GM21423 (cell line): Measurements from ENCODE around the gene SNX13.

Experiments
- ATAC-seq: cut with Tn5 transposase; IDR thresholded peaks from one replicate; pipeline ENCODE4 v1.9.1; 2021; ENCODE audit warnings: mild to moderate bottlenecking, moderate library complexity; ENCODE audit not compliant: unreplicated experiment

SNX13 gene

DNA sequence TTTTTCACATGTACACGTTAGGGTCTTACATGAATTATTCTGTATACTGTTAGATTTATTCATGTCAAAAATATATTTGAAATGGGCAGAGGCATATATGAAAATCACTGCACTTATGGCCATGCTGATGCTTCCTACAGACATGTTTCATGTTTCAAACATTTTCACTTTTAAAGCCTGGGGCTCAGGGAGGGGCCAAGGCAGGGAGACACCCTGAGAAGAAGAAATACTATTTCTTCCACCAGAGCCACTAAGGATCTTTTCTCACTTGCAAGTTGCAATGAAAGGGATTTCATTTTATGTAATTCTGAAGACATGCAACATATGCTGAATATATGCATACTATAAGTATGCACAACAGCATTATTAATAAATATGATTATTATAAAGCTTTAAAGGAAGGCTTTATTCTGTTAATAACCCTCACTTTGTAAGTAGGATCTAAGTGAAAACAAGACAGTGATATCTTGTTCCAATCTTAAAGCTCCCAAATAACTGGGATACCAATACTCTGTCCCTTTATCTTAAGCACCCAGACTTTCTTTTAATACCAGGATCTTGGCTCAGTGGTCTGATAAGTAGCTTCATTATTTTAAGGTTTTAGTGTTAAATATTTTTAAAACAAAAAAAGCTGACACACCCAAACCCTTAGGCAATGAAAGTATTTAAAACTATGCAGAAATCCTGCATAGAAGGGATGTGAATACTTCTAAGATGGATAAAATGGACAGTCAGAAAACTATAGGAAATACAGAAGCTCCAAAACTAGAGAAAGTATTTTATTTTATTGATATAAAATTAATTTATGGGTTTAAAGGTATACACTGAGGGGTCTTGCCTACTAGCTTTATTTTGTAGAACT is 148.0 kb downstream of the SNX13 start:
- ATAC-seq: no peak

DNA sequence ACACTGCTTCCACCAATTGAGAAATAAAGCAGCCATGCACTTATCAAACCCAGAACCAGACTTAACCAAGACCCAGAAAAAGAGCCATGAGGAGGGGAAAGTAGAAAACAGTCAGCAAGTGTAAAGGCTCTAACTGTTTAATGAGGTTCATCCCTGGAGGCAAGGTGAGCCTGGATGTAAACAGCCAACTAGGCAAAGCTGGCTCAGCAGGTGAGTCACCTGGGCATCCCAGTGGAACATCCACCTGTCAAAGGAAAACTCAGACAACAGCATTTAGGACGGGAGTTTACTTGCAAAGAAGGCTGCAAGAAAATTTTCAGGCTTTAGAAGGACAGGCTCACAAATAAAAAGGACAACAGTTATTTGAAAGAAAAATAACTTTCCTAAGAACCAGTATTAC is 153.0 kb downstream of the SNX13 start:
- ATAC-seq: no peak

DNA sequence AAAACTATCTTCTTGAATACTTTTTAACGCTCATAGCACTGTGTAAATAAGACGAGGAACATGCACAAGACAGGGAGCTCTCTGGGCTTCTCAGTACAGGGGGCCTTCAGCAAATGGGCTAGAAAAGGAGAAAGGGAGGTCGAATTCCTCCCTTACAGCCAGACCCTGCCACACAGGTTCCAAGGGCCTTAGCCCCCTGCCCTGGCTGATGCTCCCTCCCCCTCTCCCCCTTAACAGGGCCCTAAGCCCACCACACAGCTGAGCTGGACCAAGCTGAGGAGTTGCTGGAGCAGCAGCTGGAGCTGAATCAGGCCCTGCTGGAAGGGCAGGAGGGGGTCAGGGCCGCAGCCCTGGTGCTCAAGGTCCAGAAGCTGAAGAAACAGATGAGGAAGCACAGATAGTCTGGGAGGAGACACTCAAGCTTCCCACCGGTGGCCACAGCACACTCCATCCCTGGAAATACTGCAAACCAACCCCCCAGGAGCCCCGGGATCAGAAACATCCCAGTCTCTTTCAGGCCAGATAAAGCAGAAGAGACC is 153.9 kb downstream of the SNX13 start:
- ATAC-seq: no peak

DNA sequence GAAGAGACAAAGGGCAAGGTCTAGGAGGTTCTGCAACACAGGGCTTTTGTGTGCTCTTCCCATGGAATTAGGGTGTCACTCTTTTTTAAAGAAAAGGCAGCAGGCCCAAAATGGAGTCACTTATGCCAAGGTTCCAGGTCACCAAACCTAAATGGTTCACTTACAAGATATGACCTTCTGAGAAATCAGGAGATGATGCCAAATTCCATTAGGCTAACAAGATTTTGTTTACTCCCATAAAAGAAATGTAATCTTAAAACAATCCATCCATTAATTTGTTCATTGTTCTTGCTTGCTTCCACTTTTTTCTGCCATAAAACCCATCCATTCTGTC is 158.1 kb downstream of the SNX13 start:
- ATAC-seq: no peak

DNA sequence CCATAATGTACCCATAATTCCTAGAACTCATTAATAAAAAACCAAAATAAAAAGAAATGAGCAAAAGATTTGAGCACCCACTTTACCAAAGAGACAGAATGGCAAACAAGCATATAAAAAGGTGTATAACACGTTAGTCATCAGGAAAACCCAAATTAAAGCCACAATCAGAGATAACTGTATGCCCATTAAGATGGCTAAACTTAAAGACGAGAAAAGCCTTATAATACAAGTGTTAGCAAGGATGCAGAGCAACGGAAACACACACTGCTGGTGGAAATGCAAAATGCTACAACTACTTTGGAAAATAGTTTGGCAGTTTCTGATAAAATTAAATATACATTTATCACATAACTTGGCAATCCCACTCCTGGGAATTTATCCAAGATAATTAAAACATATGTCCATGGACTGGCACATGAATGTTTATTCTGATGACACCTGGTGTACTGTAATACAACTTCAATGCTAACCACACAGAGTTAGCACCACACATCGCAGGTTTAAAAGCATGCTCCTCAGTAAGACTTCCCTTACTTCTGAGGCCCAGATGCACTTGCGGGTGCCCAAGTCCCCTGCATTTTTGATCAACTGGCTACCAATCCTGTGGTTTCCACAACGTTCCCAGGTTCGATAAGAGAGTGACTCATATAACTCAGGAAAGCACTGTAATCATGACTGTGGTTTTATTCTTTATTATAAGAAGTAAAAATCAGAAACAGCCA is 158.6 kb downstream of the SNX13 start:
- no peak for ATAC-seq

DNA sequence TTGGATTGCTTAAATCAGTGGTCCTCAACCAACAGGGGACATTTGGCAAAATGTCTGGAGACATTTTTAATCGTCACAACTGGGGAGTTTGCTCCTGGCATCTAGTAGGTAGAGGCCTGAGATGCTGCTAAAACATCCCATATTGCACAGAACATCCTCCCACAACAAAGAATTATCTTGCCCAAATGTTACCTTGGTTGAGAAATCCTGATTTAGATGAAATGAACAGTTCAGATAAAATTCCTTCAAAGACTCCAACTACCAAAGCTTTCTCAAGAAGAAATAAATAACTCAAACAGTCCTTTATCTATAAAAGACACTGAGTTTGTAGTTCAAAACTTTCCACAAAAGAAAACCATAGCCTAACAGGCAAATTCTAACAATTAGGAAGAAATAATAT is 160.9 kb downstream of the SNX13 start:
- ATAC-seq: no peak

DNA sequence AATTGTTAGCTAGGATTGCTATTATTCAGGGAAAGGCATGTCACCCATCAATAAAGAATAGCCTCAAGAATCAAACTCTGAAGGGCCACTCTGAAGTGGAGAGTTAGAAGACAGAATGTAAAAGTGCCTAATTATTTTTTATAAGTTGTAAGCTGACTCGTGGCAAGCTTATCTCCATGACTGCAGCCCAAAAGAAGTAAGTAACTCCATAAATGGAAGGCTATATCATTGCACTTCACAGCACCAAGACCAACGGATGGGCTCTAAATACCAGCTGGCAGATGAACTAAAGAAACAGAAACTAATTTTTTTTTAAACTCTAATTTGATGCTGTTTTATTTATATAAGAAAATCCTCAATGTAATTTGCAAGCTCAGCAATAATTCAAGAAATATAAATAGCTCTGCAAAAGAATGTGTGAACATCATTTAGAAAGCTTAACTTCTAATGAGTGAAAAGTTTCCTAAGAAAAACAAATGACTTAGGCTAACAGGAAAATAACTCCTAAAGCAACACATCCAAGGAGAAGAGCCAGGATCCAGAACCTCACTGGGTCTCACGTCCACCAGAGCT is 165.5 kb downstream of the SNX13 start:
- ATAC-seq: no peak

DNA sequence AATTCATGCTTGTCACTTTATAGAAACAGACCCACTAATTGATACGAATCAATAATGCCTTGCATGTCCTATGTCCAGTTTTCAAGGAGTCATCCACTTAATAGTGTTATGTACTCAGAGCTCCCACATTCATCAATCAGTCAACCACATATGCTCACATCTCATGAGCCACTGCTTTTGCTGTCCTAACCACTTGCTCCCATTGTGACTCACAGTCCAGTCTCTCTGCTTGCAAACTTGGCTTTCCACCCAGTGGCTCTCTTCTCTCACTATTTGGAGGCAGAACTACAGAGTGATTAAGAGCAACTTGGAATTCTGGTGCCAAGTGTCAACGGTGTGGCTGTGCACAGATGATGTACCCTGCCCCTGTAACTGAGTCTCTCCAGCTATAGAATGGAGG is 166.0 kb downstream of the SNX13 start:
- ATAC-seq: no peak

DNA sequence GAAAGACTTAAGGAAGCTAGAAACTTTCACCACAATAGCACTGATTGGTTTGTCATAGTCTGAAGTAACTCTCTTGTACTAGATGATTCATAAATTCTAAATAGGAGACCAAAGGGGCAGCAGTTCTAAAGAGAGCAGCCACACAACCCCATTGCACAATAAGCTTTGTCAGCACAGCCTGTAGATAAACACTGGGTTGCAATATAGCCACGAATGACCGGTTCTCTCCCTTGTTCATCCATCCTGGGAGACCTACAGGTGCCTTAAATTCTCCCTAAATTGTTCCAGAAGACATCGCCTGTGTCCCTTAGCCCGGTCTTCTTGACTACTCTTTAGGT is 167.0 kb downstream of the SNX13 start:
- ATAC-seq: no peak

DNA sequence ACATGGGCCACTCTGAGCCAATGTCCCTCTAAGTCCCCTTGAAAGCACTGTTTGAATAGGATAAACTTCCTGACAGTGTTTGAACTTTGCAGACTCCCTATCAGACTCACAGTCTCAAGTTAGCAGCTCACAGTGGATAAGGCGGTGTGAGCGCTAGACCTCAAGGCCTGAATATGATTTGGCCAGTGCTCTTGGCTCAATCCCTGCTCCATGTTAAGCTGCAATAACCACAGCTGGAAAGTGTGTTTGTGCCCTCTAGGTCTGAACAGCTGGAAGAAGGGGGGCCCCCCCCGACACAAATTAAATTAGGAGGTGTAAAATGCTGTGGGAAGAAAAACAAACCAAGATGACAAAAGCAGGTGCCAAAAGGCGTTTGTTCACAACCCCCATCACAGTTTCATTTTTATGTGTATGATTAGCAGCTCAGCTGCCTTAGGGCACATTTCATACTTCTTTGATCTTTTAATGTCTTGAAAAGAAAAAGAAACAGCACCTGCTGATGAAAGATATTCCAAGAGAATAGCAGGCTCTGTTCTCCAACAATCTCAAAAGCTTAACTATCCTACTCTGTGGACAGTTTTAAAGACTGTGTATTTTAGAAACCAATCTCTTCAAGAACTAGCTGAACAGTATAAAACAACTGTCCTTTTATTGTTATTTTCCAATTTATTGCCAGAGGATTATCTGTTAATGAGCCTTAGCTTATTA is 167.6 kb downstream of the SNX13 start:
- ATAC-seq: no peak

DNA sequence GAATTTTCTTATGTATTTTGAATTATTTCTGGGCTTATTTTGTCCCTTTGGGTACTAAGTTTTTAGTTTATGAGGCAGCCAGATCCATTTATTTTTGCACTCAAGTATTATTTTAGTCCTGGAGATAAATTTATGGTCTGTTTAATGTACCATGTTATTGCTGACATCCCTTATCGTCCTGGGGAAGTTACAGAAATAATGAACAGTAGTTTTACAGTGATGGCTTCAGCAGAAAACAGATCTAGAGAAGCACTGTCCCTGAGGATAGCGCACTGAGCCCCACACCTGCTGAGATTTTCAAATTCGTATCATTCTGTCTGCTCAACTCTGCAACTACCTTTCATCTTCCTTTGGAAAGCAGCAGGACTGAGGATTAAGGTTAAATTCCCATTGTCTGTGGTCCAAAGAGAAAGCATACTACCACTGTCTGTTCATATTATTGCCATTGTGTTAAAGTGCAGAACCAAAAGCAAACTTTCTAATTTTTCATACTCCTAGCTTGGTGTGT is 168.3 kb downstream of the SNX13 start:
- no peak for ATAC-seq

DNA sequence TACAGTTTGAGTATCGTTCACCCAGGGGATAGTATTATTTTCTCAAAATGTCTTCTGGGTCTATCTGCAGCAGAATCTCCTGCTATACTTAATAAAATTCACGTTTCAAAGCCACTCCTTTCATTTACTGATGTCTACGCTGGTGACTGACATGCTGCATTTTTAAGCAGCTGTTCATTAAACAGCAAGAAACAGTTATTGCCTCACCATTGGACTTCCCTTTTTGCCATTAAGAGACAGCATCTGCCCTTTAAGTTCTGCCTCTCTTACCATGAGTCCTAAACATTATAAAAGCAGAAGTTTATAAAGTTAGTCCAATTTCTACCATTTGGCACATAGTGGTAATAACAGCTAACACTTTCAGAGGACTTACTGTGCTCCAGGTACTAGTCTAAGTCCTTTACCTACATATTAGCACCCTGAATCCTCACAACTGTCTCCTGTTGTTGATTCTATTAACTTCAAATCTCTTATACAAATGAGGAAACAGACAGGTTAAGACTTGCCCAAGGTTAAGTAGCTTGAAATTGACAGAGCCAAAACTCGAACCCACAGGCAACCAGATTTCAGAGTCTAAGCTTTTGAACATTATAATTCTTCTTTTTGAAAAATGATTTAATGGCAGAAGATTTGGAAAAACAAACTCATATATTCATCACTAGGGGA is 169.5 kb downstream of the SNX13 start:
- no peak for ATAC-seq

DNA sequence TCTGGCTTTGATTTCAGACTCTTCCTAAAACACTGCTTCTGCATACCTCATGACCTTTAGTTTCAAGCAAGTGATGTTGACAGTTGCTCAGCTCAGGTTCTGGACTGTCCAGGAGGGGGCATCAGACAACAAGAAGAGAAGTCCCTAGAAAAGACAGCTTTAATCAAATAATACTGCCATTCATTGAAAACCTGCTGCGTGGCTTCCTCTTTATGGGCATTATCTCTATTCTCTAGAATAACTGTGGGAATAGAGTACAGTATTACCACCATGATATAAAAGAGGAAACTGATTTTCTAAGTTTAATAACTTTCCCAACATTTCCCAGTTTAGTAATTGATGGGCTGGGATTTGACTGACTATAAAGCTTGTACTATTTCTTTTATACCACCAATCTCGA is 170.4 kb downstream of the SNX13 start:
- peak; percentile 73 for ATAC-seq

DNA sequence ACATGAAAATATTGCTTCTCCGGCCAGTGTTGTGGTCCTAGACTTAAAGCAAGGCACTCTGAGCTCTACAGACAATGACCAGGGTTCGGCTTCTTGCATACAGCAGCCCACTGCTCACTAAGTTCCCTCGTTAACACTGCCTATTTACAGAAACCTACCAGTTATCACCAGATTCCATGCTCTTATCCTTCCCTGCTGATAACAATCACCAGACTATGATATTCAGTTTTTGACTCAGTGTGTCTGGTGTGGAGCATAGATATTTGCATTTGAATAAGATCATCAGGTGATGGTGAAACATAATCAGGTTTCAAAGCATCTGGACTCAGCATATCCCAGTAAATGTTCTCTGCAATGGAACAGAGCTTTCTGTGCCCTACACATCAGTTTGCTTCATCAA is 182.3 kb downstream of the SNX13 start:
- ATAC-seq: no peak

DNA sequence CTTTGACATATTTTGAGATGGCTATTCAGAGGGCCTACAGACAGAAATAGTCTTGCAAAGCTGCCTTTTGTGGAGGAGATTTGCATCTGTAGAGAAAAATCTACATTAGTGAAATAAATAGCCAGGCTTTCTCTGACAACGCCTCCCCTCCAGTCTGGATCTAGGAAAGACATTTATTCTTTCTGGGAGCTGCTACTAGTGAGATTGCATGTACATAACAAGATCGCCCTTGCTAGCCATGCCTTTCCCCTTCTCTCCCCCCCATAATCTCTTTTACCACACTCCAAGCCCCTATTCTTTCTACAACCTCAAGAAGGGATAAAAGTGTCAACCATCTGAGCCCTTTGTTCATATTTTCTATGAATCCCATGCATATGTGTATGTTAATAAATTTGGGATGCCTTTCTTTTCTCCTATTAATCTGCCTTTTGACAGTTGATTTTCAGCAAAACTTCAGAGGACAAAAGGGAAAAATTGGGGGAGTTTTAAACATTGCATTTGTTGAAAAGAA is 194.2 kb downstream of the SNX13 start:
- ATAC-seq: no peak

DNA sequence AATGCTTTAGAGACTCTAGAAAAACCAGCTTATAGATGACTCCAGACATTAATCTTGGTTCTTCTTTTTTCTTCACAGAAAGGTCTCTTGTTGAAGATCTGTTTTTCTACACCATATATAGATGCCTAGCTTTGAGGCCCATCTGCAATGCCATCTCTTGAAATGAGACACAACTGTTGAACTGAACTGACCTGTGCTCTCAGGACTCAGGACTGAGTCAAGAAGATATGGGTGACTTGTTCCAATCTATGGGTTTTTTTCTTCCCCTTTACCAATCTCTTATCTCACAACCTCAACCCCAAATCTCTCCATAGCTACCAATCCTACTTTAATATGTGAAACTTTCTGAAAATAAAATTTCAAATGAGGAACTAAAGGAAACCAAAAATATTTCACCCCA is 194.7 kb downstream of the SNX13 start:
- no peak for ATAC-seq

DNA sequence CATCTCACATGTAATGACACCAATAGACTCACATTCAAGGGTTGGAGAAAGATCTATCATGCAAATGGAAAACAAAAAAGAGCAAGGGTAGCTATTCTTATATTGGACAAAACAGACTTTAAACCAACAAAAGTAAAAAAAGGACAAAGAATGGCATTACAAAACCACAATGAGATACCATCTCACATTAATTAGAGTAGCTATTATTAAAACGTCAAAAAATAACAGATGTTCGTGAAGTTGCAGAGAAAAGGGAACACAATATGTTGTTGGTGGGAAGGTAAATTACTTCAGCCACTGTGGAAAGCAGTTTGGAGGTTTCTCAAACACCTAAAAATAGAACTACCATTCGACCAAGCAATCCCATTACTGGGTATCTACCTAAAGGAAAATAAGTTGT is 197.0 kb downstream of the SNX13 start:
- no peak for ATAC-seq

DNA sequence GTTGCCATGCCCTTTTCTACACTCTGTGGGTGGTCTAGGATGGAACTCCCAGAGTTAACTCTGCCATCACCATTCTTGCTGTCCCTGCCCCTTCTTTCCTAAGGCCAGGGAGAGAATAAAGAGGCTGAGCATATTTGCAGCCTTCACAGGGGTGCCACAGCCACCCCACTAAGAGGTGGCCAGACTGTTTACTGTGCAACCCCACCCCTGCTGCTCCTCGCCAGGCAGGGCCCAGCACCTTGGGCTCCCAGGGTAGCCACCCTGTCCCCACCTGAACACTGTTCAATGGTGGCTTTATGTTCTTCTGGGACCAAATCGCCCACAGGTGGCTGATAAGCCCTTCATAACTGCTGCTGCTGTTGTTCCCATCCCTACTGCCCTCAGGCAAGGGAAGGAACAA is 198.9 kb downstream of the SNX13 start:
- ATAC-seq: no peak
